Stimulated activated naive CD8-positive, alpha-beta T cell treated with anti-CD3 and anti-CD28 coated beads, Interleukin-15, amount 100 ng/mL, for 72 hours (primary cell): ENCODE data around the gene AKR1B15.

Experiments used
- ATAC-seq: fragments of 150-1000 bp; cut with Tn5 transposase; 2 replicates; pipeline ENCODE4 v1.10.0; 2021; ENCODE audit warnings: mild to moderate bottlenecking, moderate library complexity
- DNase-seq, 2 donors: peaks; one replicate each; pipeline ENCODE4 v3.0.0; 2021 to 2022
- H3K27ac Mint-ChIP-seq, 2 donors: one replicate each; pipeline ENCODE4 v1.8.0; 2022; ENCODE audit warnings: mild to moderate bottlenecking in 2 of 2, mixed read lengths in 2 of 2, moderate library complexity in 2 of 2
- H3K27me3 Mint-ChIP-seq: one replicate; pipeline ENCODE4 v1.8.0; 2022; ENCODE audit warnings: mixed read lengths
- H3K4me1 Mint-ChIP-seq: one replicate; pipeline ENCODE4 v1.8.0; 2022; ENCODE audit warnings: mild to moderate bottlenecking, mixed read lengths
- H3K4me3 Mint-ChIP-seq, 2 donors: one replicate each; pipeline ENCODE4 v1.8.0; 2022; ENCODE audit warnings: mild to moderate bottlenecking in 2 of 2, mixed read lengths in 2 of 2, moderate library complexity in 1 of 2
- H3K9me3 Mint-ChIP-seq, 2 donors: one replicate each; pipeline ENCODE4 v1.8.0; 2022; ENCODE audit warnings: mixed read lengths in 2 of 2

AKR1B15 gene

DNA sequence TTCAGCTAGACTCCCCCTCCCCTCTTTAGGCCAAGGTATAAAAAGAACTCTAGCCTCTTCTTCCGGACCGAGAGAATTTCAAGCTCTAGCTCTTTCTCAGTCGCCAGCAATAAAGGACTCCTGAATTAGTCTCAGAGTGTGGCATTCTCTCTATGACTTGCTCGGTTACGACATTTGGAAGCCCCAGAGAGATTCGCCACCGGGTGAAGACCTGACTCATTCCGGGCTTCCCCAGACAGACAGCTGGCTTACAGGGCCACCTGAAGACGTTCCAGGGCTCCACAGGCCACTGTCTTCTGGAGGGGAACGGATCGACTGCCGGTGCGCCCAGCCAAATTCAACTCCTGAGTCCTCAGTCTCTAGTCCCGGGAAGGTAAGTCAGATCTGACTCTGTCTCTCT lies at the start of gene AKR1B15:
TSS of gene AKR1B15 (plus strand) at position 234 of the 400 bp plus-strand sequence. CDS start 15,510 bp downstream, outside the sequence.
- Mint-ChIP-seq H3K4me3 (no peak within 1 kb of the TSS), H3K27ac (peak within 1 kb of the TSS in 1 of 2 donors; percentile 13), H3K27me3 (peaks cover 33% of the 10 kb centered on the region), H3K9me3 (no peaks in the 10 kb centered on the region), H3K4me1 (no peaks in the 10 kb centered on the region)
- ATAC-seq = peak; percentile 65
- peak in 1 of 2 donors; percentile 11 for DNase-seq

DNA sequence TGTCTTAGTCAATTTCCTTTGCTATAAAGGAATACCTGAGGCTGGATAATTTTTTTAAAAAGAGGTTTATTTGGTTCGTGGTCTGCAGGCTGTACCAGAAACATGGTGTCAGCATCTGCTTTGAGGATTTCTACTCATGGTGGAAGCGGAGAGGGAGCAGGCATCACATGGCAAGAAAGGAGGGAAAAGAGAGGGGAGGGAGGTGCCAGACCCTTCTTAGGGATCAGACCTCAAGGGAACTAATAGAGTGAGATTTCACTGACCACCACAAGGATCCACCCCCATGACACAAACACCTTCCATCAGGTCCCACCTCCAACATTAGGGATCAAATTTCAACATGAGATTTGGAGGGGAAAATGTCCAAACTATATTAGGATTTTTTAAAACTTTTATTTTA lies 48.5 kb upstream of the AKR1B15 start:
- Mint-ChIP-seq H3K9me3 (no peaks in the 10 kb centered on the region), H3K27ac (no peak overlapping the region), H3K4me1 (no peaks in the 10 kb centered on the region), H3K27me3 (no peaks in the 10 kb centered on the region), H3K4me3 (no peak overlapping the region)
- no peak for ATAC-seq
- DNase-seq = no peak

DNA sequence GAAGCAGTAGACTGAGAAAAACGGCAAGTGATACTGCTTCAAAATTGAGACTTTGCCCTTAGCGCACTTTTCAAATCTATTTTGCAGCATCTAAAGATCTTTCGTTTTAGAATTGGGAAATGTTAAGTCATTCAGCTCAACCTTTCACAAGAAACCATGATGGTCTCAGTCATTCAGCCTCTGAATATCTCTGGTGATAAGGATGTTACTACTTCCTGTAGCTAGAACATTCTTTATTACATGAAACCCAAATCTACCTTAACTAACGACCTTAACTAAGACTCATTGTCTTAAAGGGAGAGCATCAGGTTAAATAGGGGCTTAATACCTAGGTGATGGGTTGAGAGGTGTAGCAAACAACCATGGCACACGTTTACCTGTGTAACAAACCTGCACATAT lies 47.9 kb upstream of the AKR1B15 start:
- Mint-ChIP-seq H3K9me3 (no peaks in the 10 kb centered on the region), H3K27ac (no peak overlapping the region), H3K4me3 (no peak overlapping the region), H3K4me1 (no peaks in the 10 kb centered on the region), H3K27me3 (no peaks in the 10 kb centered on the region)
- ATAC-seq (no peak), DNase-seq (no peak)

DNA sequence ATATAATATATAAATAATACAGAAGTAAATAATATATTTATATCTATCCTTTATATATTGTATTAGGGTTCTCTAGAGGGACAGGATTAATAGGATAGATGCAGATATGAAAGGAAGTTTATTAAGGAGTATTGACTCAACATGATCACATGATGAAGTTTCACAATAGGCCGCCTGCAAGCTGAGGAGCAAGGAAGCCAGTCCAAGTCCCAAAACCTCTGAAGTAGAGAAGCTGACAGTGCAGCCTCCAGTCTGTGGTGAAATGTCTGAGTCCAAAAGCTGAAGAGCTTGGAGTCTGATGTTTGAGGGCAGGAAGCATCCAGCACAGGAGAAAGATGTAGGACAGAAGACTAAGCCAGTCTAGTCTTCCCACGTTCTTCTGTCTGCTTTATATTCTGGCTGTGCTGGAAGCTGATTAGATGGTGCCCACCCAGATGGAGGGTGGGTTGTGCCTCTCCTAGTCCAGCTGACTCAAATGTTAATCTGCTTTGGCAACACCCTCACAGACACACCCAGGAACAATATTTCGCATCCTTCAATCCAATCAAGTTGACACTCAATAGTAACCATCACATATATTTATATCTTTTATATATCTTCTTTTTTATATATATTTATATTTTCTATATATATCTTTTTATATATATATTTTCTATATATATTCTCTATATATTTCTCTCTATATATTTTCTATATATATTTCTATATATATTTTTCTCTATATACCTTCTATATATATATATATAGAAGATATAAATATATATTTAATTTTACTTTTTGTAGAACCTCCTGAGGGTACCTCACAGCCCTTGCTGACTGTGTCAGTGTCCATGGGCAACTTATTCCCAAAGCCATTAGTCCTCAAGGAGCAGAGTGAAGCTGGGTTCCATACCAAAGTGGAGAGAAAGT lies 46.2 kb upstream of the AKR1B15 start:
- DNase-seq (no peak), ATAC-seq (no peak)
- no peaks in the 10 kb centered on the region for H3K9me3 Mint-ChIP-seq
- H3K4me3 Mint-ChIP-seq = no peak overlapping the region
- H3K4me1 Mint-ChIP-seq = no peaks in the 10 kb centered on the region
- no peaks in the 10 kb centered on the region for H3K27me3 Mint-ChIP-seq
- H3K27ac Mint-ChIP-seq = no peak overlapping the region

GRCh38 chr7:134504660-134505164 lies 44.2 kb upstream of the AKR1B15 start:
- H3K27me3 Mint-ChIP-seq = no peaks in the 10 kb centered on the region
- no peak overlapping the region for H3K4me3 Mint-ChIP-seq
- ATAC-seq (no peak), DNase-seq (no peak)
- H3K27ac Mint-ChIP-seq = no peak overlapping the region
- no peaks in the 10 kb centered on the region for H3K4me1 Mint-ChIP-seq
- no peaks in the 10 kb centered on the region for H3K9me3 Mint-ChIP-seq

DNA sequence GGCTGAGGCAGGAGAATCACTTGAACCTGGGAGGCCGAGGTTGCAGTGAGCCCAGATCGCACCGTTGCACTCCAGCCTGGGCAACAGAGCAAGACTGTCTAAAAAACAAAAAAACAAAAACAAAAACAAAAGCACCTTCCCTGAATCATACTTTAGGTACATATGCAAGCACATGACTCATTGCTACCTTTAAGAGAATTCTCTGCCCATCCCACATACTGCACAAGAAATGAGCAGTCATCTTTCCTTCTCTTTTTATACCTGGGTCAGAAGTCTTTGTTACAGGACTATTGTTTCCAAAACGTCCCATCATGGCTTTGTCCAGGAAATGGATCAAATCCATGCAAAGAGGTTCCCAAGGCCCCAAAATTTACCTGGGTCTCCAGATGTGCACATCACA lies 43.1 kb upstream of the AKR1B15 start:
- Mint-ChIP-seq H3K4me1 (no peaks in the 10 kb centered on the region), H3K27me3 (no peaks in the 10 kb centered on the region), H3K9me3 (no peaks in the 10 kb centered on the region), H3K4me3 (no peak overlapping the region), H3K27ac (no peak overlapping the region)
- DNase-seq = no peak
- ATAC-seq = no peak

DNA sequence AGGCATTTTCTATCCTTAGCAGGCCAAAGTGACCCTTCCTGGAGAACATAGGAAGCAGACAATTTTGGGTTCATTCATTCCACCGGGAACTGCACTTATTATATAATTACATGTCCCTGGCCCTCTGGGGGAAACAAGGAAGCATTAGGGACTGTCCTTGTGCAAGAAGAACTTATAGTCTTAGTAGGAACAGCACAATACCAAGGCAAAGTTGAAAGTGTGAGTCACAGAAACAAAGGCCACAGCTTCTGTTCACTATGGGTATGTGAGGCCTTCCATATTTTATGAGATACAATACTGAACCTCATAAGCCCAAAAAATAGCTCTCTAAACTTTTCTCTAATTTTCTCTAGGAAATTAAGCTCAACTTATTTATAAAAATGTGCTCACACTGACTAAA lies 39.9 kb upstream of the AKR1B15 start:
- H3K27ac Mint-ChIP-seq = no peak overlapping the region
- H3K27me3 Mint-ChIP-seq = no peaks in the 10 kb centered on the region
- no peak for DNase-seq
- no peaks in the 10 kb centered on the region for H3K9me3 Mint-ChIP-seq
- H3K4me3 Mint-ChIP-seq = no peak overlapping the region
- ATAC-seq = no peak
- H3K4me1 Mint-ChIP-seq = peaks cover 12% of the 10 kb centered on the region

GRCh38 chr7:134510646-134511045 lies 38.3 kb upstream of the AKR1B15 start:
- no peaks in the 10 kb centered on the region for H3K9me3 Mint-ChIP-seq
- no peak overlapping the region for H3K4me3 Mint-ChIP-seq
- DNase-seq = no peak
- ATAC-seq = no peak
- H3K27me3 Mint-ChIP-seq = peaks cover 8% of the 10 kb centered on the region
- no peak overlapping the region for H3K27ac Mint-ChIP-seq
- H3K4me1 Mint-ChIP-seq = peaks cover 18% of the 10 kb centered on the region

GRCh38 chr7:134512271-134512670 lies 36.6 kb upstream of the AKR1B15 start:
- no peak overlapping the region for H3K4me3 Mint-ChIP-seq
- peak overlapping the region in 1 of 2 donors; percentile 54 for H3K27ac Mint-ChIP-seq
- no peak for ATAC-seq
- H3K27me3 Mint-ChIP-seq = peaks cover 22% of the 10 kb centered on the region
- no peak for DNase-seq
- H3K9me3 Mint-ChIP-seq = no peaks in the 10 kb centered on the region
- H3K4me1 Mint-ChIP-seq = peaks cover 18% of the 10 kb centered on the region

DNA sequence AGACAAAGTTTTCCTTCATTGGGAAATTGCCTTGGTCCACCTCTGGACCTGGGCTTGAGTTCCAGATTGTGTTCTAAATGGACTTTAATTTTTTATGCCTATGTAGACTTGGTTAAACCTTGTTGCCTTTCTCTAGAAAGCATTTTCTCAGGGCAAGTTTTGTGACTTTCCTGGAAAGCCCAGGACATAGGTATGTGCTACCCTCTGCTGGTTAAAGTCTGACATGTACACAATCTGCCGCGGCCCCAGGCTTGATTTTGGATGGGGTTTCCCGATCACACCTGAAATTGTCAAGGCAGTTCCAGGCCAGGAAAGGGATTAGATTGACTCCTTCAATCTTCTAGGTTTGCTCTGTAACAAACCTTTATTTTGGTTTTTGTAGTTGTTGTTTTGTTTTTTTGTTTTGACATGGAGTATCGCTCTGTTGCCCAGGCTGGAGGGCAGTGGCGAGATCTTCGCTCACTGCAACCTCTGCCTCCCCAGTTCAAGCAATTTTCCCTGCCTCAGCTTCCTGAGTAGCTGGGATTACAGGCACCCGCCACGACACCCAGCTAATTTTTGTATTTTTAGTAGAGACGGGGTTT lies 35.6 kb upstream of the AKR1B15 start:
- no peak overlapping the region for H3K27ac Mint-ChIP-seq
- H3K9me3 Mint-ChIP-seq = no peaks in the 10 kb centered on the region
- peaks cover 22% of the 10 kb centered on the region for H3K27me3 Mint-ChIP-seq
- ATAC-seq (peak; percentile 70), DNase-seq (peak; percentile 29 to 39)
- no peak overlapping the region for H3K4me3 Mint-ChIP-seq
- H3K4me1 Mint-ChIP-seq = peaks cover 18% of the 10 kb centered on the region

- H3K4me3 Mint-ChIP-seq = no peak overlapping the region
These were observed 34.8 kb upstream of the AKR1B15 start for GRCh38 chr7:134514106-134514505.

DNA sequence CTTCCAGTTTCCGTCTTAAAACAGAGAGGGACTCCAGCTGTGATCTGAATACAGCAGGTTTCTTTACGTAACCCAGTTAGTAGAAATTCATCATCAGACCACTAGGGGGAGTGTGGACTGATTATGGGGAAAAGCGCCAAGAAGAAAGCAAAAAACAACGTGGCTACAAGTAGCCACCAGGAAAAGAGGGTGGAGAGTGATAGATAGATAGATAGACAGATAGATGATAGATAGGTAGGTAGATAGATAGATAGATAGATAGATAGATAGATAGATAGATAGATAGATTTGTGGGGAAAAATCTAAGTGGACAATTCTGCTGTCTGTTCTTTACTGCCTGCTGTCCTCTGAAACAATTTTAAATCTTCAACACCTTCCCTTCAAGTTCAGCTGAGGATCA lies 34.2 kb upstream of the AKR1B15 start:
- Mint-ChIP-seq H3K9me3 (no peaks in the 10 kb centered on the region), H3K4me3 (peak overlapping the region; percentile 2 to 5), H3K27ac (peak overlapping the region in 1 of 2 donors; percentile 20), H3K27me3 (peaks cover 22% of the 10 kb centered on the region), H3K4me1 (peaks cover 18% of the 10 kb centered on the region)
- ATAC-seq (peak; percentile 49), DNase-seq (peak; percentile 14 to 36)

More at GRCh38 chr7:134514106-134514505, 34.8 kb upstream of the AKR1B15 start:
- peak; percentile 4 for ATAC-seq
- Mint-ChIP-seq H3K27me3 (peaks cover 22% of the 10 kb centered on the region), H3K9me3 (no peaks in the 10 kb centered on the region), H3K27ac (no peak overlapping the region), H3K4me1 (peaks cover 18% of the 10 kb centered on the region)
- DNase-seq = no peak

GRCh38 chr7:134515569-134516468 lies 33.1 kb upstream of the AKR1B15 start:
- DNase-seq (no peak), ATAC-seq (no peak)
- H3K9me3 Mint-ChIP-seq = no peaks in the 10 kb centered on the region
- H3K4me3 Mint-ChIP-seq = no peak overlapping the region
- H3K27me3 Mint-ChIP-seq = peaks cover 22% of the 10 kb centered on the region
- peaks cover 18% of the 10 kb centered on the region for H3K4me1 Mint-ChIP-seq
- H3K27ac Mint-ChIP-seq = no peak overlapping the region

- no peak overlapping the region for H3K27ac Mint-ChIP-seq
- no peak overlapping the region for H3K4me3 Mint-ChIP-seq
- ATAC-seq (no peak), DNase-seq (no peak)
- peaks cover 20% of the 10 kb centered on the region for H3K27me3 Mint-ChIP-seq
- H3K4me1 Mint-ChIP-seq = no peaks in the 10 kb centered on the region
- no peaks in the 10 kb centered on the region for H3K9me3 Mint-ChIP-seq
These were observed 28.8 kb upstream of the AKR1B15 start for GRCh38 chr7:134520130-134520529.

GRCh38 chr7:134522601-134523000 lies 26.3 kb upstream of the AKR1B15 start:
- H3K9me3 Mint-ChIP-seq = no peaks in the 10 kb centered on the region
- peaks cover 6% of the 10 kb centered on the region for H3K27me3 Mint-ChIP-seq

More at GRCh38 chr7:134522601-134523000, 26.3 kb upstream of the AKR1B15 start:
- no peak overlapping the region for H3K4me3 Mint-ChIP-seq
- ATAC-seq (no peak), DNase-seq (no peak)
- H3K4me1 Mint-ChIP-seq = no peaks in the 10 kb centered on the region
- no peak overlapping the region for H3K27ac Mint-ChIP-seq
